Endometrial microvascular endothelial cells (primary cell): ENCODE results near the gene DCLRE1C. TPM values are rescaled to one million over a fixed set of nuclear protein-coding genes. Genes with fewer than 3 reads are reported as not detected.
"Not testable (repeated sequence)": the region's sequence is repeated elsewhere in the genome, so short reads cannot be mapped to it uniquely, and the experiment has no call there.

Source experiments
- in situ Hi-C: cut with HindIII; loops from 2 replicates; pipeline ENCODE4 v1.10.0; 2017; ENCODE audit warnings: low sequenced_read_pairs, low pct_unique_long_range_greater_than_20kb; ENCODE audit errors: inconsistent ontology term
- total RNA-seq: library from RNA; depleted of rRNA; stranded (reverse); fragments of >200 nt; gene quantifications from one replicate; pipeline ENCODE4 v1.2.3, GENCODE V29; 2015; ENCODE audit errors: inconsistent ontology term

The DCLRE1C gene
- total RNA-seq, 1 donor from 2014 or later, result 5.7 TPM

DNA sequence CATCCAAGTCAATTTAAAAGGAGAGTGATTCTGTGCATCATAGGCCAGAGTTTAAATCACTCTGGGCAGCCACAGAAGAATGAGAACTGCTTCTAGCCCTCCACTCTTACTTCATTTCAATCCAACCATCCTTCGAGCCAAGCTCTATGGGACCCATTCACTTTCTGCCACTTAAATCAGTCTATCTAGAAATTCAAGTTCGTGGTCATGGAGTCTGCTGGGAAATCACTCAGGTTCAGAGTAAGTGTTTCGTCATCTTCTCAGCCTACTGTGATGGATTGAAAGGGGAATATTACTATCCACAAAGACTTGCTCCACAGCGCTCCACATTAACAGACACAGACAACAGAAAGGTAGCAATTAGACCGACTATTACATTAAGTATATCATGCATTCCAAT is 4.6 kb downstream of the DCLRE1C start:
- in situ Hi-C loops, result no loop called here

DNA sequence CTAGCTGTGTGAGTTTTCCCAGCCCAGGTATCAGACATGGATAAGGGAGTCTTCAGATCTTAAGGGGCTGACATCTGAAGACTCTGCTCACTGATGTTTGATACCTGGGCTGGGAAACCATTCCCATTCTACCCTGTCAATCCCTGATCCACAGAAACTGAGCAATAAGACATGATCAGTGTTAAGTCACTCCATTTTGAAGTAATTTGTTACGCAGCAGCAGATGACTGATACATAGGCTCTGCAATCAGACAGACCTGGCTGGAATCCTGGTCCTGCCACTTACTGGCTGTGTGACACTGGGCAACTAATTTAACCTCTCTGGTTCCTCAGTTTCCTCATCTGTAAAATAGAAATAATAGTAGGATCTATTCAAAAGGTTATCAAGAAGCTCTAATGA is 6.6 kb downstream of the DCLRE1C start:
- in situ Hi-C loops, result no loop called here

DNA sequence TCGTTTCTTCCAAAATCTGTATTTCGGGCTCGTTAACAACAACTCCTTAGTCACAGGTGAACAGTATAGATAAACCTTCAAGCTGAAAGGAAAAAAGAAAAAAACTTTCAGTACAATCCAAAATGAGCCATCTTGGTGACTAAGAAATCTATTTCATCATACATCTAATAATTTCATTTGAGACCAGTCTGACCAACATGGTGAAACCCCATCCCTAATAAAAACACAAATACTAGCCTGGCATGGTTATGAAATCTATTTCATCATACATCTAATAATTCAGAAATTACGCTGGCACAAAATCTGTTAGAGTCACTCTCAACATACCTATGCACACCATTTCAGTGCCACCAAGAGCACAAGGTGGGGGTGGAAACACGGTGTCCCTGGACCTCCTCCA is 8.8 kb downstream of the DCLRE1C start:
- in situ Hi-C loops, result no loop called here

DNA sequence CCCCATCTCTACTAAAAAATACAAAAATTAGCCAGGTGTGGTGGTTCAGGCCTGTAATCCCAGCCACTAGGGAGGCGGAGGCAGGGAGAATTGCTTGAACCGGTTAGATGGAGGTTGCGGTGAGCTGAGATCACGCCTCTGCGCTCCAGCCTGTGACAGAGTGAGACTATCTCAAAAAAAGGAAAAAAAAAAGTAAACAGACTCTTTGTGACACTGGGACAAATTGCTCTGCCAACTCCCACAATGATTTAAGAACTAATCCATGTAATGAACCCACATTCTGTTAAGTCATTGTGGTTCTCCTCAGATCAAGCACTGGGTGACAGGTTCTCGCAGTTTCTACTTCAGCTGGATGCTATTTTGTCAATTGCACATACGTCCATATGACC is 11.0 kb downstream of the DCLRE1C start:
- in situ Hi-C loops, result not testable (repeated sequence)

DNA sequence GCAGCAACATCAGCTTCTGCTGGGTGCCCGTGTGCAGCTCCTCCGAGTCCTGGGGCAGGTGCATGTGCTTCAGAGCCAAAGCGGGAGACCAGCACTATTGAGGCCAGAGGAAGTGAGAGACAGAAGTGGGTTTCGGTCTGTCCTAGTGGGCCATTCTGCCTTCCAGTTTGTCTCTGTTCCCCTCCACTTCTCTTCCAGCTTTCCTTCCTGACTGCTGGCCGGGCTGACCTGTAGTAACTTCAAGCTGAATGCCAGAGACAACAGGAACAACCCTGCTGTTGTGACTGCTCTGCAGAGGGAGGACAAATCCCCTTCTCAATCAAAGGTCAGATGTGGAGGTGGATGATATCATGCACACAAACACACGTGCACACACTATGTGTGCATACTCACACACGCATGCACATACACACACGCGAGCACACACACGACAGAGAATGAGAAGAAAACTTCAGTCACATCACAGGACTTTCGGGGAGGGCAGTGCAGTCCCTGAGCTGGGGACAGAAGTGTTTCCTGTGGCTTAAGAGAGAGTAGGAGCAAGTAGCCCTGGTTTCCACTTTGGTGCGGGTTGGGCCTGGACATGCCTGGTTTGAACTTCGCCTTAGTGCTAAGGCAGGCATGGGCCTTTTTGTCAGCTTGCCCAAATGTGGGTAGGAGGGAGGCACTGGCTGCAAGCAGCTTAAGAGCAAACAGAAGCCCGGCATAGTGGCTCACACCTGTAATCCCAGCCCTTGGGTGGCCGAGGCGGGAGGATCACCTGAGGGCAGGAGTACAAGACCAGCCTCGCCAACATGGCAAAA is 11.5 kb downstream of the DCLRE1C start:
- in situ Hi-C loops, result not testable (repeated sequence)

DNA sequence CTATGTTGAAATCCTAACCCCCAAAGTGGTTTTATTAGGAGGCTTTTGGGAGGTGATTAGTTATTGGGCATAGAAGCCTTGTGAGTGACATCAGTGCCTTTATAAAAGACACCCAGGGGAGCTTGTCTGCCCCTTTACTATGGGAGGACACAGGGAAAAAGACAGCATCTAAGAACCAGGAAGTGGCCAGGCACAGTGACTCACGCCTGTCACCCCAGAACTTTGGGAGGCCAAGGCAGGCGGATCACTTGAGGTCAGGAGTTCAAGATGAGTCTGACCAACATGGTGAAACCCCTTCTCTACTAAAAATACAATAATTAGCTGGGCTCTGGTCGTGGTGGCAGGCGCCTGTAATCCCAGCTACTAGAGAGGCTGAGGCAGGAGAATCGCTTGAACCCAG is 14.9 kb downstream of the DCLRE1C start:
- in situ Hi-C loops, result not testable (repeated sequence)

DNA sequence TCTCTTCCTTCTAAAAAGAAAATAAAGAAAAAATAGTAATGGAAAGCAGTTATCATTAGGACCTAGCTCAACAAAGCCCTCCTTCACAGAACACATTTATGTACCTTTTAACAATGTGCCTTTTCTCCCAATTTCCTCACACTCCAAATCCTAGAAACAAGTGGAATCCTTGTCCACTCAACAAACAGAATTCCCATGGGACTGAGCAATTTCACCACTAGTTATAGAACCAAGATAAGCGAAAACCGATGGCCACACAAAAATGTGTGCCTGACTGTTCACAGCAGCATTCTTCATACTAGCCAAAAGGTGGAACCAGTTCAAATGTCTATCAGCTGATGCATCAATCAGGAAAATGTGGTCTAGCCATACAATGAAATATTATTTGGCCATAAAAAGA is 17.3 kb downstream of the DCLRE1C start:
- in situ Hi-C loops, result no loop called here

DNA sequence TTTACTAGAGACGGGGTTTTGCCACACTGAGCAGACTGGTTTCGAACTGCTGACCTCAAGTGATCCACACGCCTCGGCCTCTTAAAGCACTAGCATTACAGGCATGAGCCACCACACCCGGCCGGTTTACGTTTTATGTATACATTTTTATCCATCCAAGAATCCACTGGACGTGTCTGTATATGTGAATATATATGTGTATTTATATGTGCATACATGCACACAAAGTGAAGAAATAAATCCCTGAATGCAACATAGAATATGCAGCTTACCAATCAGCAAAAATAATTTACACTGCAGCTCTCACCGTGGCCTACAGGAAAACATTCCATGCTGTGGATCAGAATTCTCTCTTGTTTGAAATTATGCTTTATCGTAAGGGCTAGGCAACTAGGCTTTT is 23.3 kb downstream of the DCLRE1C start:
- in situ Hi-C loops, result no loop called here

DNA sequence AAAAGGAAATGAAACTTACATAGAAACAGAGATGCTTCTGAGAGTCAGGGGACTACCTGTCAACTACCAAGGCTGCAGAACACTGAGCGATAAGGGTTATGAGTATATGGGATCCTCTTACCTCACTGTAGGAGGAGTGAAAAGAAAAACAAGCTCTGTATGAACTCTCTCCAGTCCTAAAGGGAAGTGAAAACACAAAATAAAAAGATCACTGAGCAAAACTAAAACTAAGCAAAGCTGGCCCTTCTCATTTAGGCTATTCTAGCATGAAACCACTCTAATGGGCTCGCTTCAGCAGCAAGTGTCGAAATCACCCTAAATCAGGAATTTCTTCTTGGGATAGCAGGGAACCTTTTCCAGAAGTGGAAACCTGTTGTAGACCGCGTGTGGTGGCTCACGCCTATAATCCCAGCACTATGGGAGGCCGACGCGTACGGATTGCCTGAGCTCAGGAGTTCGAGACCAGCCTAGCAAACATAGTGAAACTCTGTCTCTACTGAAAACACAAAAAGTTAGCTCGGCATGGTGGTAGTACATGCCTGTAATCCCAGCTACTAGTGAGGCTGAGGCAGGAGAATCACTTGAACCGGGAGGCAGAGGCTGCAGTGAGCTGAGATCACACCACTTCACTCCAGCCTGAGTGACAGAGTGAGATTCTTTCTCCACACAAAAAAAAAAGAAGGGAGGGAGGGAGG is 27.0 kb downstream of the DCLRE1C start:
- in situ Hi-C loops, result no loop called here

DNA sequence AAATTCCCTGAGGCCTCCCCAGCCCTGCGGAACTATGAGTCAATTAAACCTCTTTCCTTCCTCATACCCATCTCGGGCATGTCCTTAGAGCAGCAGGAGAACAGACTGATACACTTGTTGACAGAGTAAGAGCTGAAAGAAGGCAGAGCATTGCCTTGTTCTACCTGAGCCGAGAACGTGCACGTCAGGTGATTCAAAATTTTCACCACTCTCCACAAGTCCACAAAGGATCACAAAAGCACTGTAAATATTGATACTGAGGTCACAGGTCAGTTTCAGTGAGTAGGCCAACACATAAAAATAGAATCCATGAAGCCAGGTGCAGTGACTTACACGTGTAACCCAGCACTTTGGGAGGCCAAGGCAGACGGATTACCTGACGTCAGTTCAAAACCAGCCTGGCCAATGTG is 27.8 kb downstream of the DCLRE1C start:
- in situ Hi-C loops, result no loop called here

DNA sequence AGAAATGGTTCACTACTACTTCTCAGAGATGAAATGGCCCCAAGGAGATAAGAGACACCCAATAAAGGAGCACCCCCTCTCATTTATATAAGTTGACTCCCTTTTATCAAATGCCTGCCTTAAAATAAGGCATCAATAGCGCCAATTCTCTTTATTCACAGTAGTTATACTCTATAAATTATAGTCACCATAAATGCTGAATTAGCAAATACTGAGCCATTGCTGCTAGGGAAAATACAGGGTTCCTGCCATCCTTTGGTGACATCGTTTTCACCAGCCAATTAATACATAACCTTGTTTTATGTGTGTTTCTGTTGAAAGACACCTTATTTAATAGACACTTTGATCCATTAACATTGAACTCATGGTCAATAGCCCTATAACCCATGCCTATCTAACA is 28.6 kb downstream of the DCLRE1C start:
- in situ Hi-C loops, result no loop called here

DNA sequence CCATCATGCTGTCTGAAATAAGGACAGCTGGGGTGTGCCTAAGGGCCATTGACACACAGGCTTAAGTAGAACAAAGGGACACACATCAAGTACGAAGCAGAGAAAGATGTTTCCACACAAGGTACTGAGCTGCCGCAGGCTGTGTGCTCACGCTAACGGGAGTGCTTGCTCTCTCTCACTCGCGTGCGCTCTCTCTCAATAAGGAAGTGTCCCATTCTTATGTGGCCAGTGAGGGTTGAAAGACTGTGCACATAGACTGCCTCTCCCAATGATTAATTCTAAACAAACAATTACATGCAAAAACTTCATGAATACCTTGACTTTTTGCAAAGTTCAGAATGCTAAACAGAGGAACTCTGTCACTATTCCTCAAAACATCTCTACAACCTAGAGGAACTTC is 29.9 kb downstream of the DCLRE1C start:
- in situ Hi-C loops, result no loop called here

DNA sequence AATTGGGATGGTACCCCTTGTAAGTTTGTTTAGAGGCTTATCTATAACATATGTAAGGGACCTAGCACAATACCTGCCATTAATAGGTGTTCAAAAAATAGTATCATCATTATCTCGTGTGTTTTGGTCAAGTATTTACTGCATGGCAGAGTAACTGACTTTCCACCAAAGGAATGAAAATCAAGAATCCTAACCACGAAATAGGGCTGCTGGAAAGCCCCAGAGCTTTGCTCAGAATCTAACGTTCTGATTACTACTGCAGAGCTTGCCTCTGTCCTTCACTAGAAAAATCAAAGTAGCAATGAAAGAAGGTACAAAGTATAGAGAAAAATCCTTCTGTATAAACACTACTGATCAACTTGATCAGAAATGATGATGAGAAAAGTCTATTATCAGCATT is 34.9 kb downstream of the DCLRE1C start:
- in situ Hi-C loops, result no loop called here

DNA sequence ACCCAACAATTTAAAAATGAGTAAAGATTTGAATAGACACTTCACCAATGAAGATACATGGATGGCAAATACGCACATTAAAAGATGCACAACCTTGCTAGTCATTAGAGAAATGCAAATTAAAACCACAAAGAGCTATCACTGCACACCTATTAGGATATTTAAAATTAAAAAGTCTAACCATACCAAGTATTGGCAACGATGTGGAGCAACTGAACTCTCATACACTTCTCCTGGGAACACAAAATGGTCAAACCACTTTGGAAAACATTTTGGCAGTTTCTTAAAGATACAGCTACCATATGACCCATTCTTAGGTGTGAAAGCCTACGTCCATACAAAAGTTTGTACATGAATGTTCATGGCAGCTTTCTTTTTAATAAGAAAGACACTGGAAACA is 36.1 kb downstream of the DCLRE1C start:
- in situ Hi-C loops, result no loop called here

DNA sequence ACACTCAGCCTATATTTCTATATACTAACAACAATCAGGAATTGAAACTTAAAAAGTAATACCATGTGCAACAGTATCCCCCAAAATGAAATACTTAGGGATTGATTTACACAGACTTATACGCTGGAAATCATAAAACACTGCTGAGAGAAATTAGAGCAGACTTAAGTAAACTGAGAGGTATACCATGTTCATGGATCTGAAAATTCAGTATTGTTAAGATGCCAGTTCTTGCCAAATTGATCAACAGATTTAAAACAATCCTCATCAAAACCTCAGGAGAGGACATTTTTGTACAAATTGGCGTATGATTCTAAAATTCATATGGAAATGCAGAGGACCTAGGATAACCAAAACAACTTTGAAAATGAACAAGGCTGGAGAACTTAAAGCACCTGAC is 37.3 kb downstream of the DCLRE1C start:
- in situ Hi-C loops, result no loop called here

DNA sequence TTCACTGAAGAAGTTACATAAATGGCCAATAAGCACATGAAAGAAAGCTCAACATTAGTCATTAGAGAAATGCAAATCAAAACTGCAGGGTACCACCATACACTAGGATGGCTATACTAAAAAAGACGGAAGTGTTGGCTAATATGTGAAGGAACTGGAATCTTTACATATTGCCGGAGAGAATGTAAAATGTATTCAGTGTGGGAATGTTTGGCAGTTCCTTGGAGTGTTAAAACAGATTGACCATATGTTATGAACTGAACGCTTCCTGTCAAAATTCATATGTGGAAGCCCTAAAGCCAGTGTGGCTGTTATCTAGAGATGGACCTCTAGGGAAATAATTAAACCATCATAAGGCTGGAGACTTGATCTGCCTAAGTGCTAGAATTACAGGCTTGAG is 42.1 kb downstream of the DCLRE1C start:
- in situ Hi-C loops, result no loop called here

DNA sequence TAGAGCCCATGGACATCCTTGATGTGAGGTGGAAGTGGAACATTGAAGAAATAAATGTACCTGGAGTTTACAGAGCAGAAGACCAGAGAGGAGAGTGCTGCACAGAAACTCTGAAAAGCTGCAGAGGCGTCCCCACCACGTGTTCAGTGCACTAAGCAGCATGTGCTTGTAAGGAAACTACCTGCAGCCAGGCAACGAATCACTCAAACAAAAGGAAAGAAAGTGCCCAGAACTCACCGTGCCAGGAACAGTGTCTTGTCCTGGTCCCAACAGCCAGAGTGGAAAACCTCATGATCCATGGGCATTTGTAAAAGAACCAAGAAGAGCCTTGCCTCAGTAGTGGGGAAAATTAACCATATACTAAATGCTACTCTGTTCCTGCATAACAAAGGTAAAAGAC is 42.9 kb downstream of the DCLRE1C start:
- in situ Hi-C loops, result no loop called here

DNA sequence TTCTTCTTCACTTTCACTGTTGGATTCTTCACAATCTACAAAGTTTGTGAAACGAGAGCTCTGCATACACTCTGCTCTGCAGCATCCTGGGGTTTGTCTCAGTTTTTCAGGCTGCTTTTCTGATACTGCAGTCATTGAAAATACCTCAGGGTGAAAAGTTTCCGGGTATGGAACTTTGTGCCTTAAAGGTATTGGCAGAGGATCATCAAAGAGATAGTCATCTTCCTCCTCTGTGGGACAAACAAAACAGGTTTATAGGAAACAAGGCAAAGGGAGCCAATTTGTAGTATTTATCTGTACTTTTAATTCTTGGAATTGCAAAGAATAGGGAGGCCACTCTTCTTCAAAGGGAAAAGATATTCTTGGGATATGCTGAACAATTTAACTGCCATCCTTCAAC is 44.8 kb downstream of the DCLRE1C start:
- in situ Hi-C loops, result no loop called here

DNA sequence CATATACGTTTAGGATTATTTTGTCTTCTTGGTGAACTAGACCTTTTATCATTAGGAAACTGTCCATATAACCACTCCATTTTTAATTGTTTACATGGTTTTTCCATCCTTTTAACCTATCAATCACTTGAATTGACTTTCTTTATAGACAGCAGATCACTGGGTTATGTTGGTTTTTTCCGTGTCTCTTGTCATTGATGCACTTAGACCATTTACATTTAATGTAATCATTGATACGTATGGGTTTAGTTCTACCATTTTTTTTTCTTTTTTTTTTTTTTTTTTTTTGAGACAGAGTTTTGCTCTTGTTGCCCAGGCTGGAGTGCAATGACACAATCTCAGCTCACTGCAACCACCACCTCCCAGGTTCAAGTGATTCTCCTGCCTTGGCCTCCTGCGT is 46.3 kb downstream of the DCLRE1C start:
- in situ Hi-C loops, result not testable (repeated sequence)

DNA sequence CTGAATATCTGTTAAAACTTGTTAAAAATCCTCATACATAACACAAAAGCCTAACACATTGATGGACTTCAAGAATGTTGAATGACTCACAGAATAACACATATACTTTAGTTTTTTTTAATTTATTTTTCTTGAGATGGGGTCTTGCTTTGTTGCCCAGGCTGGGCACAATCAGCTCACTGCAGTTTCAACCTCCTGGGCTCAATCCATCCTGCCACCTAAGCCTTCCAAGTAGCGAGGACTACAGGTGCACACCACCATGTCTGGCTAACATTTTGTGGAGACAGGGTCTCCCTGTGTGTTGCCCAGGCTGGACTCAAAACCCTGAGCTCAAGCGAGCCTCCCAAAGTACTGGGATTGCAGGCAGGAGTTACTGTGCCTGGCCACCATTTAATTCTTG is 47.1 kb downstream of the DCLRE1C start:
- in situ Hi-C loops, result no loop called here

DNA sequence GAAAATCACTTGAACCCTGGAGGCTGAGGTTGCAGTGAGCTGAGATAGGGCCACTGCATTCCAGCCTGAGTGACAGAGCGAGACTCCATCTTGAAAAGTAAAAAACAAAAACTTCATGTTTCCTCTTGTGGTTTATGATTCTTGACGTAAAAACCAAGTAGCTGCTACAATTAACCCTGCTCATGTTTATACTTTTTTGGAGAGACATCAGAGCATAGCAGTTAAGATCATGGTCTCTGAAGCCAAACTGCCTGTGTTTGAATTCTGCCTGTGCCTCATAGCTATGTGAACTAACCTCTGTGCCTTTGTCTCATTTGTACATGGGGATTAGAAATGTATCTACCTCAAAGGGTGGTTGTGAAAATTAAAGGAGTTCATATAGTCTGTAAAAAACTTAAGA is 48.0 kb downstream of the DCLRE1C start:
- in situ Hi-C loops, result no loop called here
